Body of pancreas (tissue), 4 donors: ENCODE data around the gene CTCF.

Source experiments
- CTCF ChIP-seq, 7 experiments: fragments of 450-650 bp in 4 of 7; fragments of 200-600 bp in 3 of 7; sonication (generic) in 3 of 7; IDR thresholded peaks; one replicate each; pipeline ENCODE4 v1.5.1; 2016 to 2019; ENCODE audit warnings: antibody characterized with exemption in 7 of 7
- POLR2A ChIP-seq, 3 donors: fragments of 450-650 bp; IDR thresholded peaks; one replicate each; pipeline ENCODE4 v1.6.1; 2016; ENCODE audit warnings: antibody characterized with exemption in 3 of 3, mild to moderate bottlenecking in 2 of 3

DNA sequence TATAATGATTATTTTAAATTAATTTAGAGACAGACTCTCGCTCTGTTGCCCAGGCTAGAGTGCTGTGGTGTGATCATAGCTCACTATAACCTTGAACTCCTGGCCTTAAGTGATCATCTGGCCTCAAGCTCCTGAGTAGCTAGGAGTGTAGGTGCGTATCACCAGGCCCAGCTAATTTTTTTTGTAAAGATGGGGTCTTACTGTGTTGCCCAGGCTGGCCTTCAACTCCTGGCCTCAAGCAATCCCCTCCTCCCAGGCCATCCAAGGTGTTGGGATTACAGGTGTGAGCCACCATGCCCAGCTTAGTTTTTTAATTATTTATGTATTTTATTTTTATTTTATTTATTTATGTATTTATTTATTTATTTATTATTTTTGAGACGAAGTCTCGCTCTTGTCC is 17.9 kb downstream of the CTCF start:
- no peak for TF ChIP-seq CTCF (IDR thresholded peaks at IDR 0.05)
- no peak for TF ChIP-seq POLR2A (IDR thresholded peaks at IDR 0.05)
